GM06990 (cell line): ENCODE measurements around the gene CROCC.

ENCODE experiments used
- DNase-seq: peaks from one replicate; pipeline ENCODE4 v3.0.0-alpha.2; 2011; ENCODE audit not compliant: insufficient read length; ENCODE audit errors: extremely low read depth
- H3K27me3 ChIP-seq: replicated peaks from 2 replicates; pipeline ENCODE4 v1.6.0; 2011; ENCODE audit warnings: low read length; ENCODE audit not compliant: control insufficient read depth, insufficient read depth
- H3K36me3 ChIP-seq: 2 replicates; pipeline ENCODE4 v1.5.1; 2011; ENCODE audit warnings: low read length; ENCODE audit not compliant: control insufficient read depth, insufficient read depth
- H3K4me3 ChIP-seq: replicated peaks from 2 replicates; pipeline ENCODE4 v1.5.1; 2011; ENCODE audit warnings: low read depth, mild to moderate bottlenecking, control low read depth, low read length
- CTCF ChIP-seq: IDR thresholded peaks from 2 replicates; pipeline ENCODE4 v1.5.1; 2011; ENCODE audit warnings: low read length, control low read depth, mild to moderate bottlenecking, inconsistent platforms; ENCODE audit not compliant: insufficient read depth, poor library complexity, severe bottlenecking

The CROCC gene

GRCh38 chr1:17013491-17014320, 92.0 kb downstream of the CROCC start:
- no peak for TF ChIP-seq CTCF
- Histone ChIP-seq H3K27me3 (no peaks in the 10 kb centered on the region), H3K4me3 (no peak overlapping the region), H3K36me3 (peaks cover 5% of the 10 kb centered on the region)
- DNase-seq: no peak

- no peak for TF ChIP-seq CTCF
- no peak for DNase-seq
- Histone ChIP-seq H3K27me3 (no peaks in the 10 kb centered on the region), H3K4me3 (no peak overlapping the region), H3K36me3 (peaks cover 6% of the 10 kb centered on the region)
Measured at GRCh38 chr1:17014671-17015567, 93.2 kb downstream of the CROCC start.

GRCh38 chr1:17016317-17016661, 94.6 kb downstream of the CROCC start:
- H3K4me3 ChIP-seq: no peak overlapping the region
- no peak for DNase-seq
- H3K27me3 ChIP-seq: no peaks in the 10 kb centered on the region
- H3K36me3 ChIP-seq: peaks cover 13% of the 10 kb centered on the region
- no peak for TF ChIP-seq CTCF

GRCh38 chr1:17017435-17017834, 95.7 kb downstream of the CROCC start:
- H3K36me3 ChIP-seq: peaks cover 20% of the 10 kb centered on the region
- DNase-seq: no peak
- no peak for TF ChIP-seq CTCF
- H3K27me3 ChIP-seq: no peaks in the 10 kb centered on the region
- H3K4me3 ChIP-seq: no peak overlapping the region

GRCh38 chr1:17018849-17019248, 97.1 kb downstream of the CROCC start:
- no peak for TF ChIP-seq CTCF
- H3K27me3 ChIP-seq: no peaks in the 10 kb centered on the region
- DNase-seq: no peak
- peaks cover 27% of the 10 kb centered on the region for H3K36me3 ChIP-seq
- H3K4me3 ChIP-seq: no peak overlapping the region
